GF-D8 (cell line): ENCODE data around the gene UTF1.

Experiments
- DNase-seq: peaks from one replicate; lab custom pipeline; 2025; lab: John Stamatoyannopoulos, UW

Gene UTF1

GRCh38 chr10:133196936-133197758 is 32.9 kb upstream of the UTF1 start:
- DNase-seq, result no peak

GRCh38 chr10:133197786-133198185 is 32.2 kb upstream of the UTF1 start:
- no peak for DNase-seq

DNA sequence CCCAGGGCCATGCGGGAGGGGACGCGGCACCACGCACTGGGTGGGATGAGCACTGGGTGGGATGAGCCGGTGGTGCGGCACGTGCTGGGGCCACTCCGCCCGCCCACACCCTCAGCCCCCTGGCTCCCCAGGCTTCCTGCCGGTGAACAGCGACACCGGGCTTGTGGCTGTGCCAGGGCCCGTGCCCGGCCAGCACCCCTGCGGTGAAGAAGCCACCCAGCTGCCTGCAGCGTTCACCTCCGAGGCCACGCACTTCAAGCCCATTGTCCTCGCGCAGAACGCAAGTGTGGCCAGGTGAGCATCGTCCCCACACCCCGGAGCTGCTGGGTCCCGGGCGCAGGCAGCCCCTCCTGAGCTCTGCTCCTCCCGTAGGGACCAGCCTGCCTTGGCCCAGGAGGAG is 31.8 kb upstream of the UTF1 start:
- no peak for DNase-seq

- DNase-seq, result no peak
These were observed 31.2 kb upstream of the UTF1 start for GRCh38 chr10:133198621-133199487.

- DNase-seq, result no peak
These were observed 30.5 kb upstream of the UTF1 start for GRCh38 chr10:133199488-133199885.

GRCh38 chr10:133199992-133200611 is 29.9 kb upstream of the UTF1 start:
- no peak for DNase-seq

DNA sequence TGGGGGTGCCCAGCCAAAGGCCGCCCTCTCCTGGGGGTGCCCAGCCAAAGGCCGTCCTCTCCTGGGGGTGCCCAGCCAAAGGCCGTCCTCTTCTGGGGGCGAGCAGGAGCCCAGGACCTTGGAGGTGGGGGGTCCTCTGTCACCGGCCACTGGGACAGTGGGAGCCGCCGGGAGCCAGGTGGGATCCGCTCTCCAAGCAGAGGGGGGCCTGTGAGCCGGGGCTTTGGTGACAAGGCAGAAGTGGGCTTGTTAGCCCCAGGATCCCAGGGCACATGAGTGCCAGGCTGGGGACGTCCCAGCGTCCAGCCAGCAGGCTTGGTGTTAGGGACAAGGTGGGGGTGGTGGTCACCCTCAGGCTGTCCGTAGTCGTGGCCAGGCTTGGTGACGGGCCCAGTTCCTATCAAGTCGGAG is 29.4 kb upstream of the UTF1 start:
- DNase-seq, result no peak

GRCh38 chr10:133201151-133201947 is 28.7 kb upstream of the UTF1 start:
- DNase-seq, result no peak

GRCh38 chr10:133201948-133202725 is 27.9 kb upstream of the UTF1 start:
- DNase-seq, result no peak

- DNase-seq, result no peak
These were observed 27.0 kb upstream of the UTF1 start for GRCh38 chr10:133202778-133203651.

- no peak for DNase-seq
These were observed 26.3 kb upstream of the UTF1 start for GRCh38 chr10:133203652-133204195.

GRCh38 chr10:133204226-133205015 is 25.6 kb upstream of the UTF1 start:
- no peak for DNase-seq

- DNase-seq, result no peak
These were observed 24.9 kb upstream of the UTF1 start for GRCh38 chr10:133205146-133205545.

DNA sequence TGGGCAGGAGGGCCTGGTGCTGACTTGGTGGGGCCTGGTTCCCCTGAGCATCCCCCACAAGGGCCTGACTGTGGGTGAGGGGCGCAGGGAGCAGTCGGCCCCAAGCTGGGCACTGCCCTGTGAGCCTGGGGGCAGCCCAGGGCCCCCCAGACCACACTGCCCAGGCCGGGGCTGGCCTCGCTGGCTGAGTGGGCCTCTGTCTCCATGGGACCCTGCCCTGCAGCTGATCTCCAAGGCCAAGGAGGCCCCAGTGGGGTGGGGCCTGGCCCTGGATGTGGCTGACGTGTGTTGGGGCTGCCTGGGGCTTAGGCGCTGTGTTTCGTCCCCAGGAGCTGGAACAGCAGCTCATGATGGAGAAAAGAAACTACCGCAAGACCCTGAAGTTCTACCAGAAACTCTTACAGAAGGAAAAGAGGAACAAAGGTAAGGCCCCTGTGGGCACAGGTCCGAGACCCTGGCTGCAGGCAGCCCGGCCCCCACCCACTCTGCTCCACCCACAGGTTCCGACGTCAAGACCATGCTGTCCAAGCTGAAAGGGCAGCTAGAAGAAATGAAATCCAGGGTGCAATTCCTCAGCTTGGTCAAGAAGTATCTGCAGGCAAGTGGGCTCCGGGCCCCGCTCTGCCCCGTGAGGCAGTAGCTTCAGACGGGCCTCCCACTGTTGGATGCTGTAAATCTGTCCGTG is 23.5 kb upstream of the UTF1 start:
- DNase-seq, result no peak

GRCh38 chr10:133207041-133207600 is 22.9 kb upstream of the UTF1 start:
- DNase-seq, result no peak

DNA sequence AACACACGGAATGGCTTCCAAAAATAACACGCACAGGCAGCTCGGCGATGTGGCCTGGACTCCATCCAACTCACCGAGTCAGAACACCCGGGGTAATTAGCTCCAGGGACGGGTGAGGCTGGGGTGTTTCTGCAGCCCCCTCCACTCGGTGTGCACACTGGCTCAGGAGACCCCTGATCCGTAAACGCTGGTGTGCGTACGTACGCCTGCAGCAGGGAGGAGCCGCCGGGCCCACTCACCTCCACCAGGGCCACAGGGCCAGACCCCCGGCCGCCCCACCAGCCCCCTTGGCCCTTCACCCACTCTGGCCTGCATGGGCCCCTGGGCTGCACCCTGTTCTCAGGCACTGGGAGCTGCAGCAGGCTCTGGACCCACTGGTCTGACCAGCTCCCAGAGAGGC is 22.4 kb upstream of the UTF1 start:
- no peak for DNase-seq

GRCh38 chr10:133208466-133208865 is 21.6 kb upstream of the UTF1 start:
- DNase-seq, result no peak

GRCh38 chr10:133209117-133209516 is 20.9 kb upstream of the UTF1 start:
- no peak for DNase-seq
